Suppressor macrophage treated with lipopolysaccharide for 4 hours (primary cell): ENCODE measurements around the gene GPR176.

Experiments used
- DNase-seq: peaks from one replicate; pipeline ENCODE4 v3.0.0-alpha.2; 2020

The GPR176 gene

DNA sequence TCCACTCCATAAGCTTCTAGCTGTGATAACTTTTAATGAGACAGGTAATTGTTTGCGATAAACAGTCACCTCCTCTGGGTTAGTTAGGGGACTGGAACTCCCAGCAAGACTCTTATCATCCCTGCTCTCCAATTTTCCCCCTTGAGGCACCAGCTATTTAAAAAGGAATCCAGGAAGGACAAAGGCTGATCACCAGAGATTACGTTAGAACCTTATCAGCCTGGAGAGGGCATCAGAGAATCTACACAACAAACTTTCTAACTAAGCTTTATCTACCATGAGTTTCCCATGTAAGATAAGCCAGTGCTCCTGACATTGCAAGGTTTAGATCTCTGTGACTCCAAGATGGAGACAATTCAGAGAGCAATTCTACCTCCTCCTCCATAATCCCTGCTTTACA, 31.3 kb downstream of the GPR176 start:
- no peak for DNase-seq

DNA sequence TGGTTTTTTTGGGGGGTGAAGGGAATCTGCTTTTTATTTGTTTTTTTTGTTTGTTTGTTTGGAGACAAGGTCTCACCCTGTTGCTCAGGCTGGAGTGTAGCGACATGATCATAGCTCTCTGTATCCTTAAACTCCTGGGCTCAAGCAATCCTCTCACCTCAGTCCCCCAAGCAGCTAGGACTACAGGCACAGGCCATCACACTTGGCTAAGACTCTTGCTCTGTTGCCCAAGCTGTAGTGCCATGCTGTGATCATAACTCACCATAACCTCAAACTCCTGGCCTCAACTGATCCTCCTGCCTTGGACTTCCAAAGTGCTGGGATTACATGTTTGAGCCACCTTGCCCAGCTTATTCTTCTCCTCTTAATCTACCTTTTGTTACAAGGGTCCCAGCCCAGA, 31.8 kb downstream of the GPR176 start:
- no peak for DNase-seq

DNA sequence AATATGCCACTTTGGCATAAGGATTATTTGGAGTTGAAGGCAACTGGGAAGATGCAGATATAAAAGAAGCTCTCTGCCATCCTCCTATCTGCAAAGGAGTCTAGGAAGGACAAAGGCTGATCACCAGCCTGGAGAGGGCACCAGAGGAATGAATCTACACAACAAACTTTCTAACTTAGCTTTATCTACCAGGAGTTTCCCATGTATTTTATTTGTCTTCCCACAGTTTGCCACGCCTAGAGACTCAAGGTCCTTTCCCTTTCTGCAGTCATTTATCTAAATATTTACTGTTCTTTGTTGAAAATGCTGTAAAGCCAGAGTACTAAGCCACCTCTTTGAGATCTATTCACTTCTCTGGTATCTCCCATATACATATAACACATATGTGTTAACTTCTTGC, 32.2 kb downstream of the GPR176 start:
- peak; percentile 9 for DNase-seq

DNA sequence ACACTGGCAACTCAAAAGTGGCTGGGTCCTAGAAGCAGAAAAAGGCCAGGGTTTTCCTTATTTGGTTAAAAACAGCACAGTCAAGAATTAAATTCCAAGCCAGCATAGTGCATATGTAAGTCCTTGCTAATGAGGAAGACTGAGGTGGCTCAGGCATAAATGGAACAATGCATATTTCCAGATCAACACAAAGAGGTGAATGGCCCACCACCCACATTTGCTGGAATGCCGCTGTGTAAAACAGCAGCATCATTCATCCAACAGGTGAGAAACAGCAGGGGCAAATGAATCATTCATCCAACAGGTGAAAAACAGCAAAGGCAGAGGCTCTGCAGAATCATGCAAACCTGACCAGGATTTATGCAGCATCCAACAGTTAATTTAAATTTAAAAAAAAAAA, 32.9 kb downstream of the GPR176 start:
- no peak for DNase-seq

DNA sequence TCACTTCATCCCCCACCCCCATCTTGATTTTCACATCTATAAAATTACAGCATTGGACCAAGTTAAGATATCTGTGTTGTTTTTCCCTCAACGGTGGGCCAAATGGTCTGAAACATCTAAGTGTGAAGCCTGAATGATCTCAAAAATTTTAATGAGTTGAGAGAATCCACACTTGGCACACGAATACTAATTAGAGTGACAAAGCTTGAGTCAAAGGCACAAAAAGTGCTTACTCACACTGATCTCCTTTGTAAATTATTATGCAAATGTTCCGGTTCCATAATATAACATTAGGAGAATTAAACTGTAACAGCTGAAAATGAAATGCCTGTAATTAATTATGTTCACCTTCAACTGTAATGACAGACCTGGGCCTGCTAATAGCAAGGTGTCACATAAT, 33.6 kb downstream of the GPR176 start:
- DNase-seq: no peak

DNA sequence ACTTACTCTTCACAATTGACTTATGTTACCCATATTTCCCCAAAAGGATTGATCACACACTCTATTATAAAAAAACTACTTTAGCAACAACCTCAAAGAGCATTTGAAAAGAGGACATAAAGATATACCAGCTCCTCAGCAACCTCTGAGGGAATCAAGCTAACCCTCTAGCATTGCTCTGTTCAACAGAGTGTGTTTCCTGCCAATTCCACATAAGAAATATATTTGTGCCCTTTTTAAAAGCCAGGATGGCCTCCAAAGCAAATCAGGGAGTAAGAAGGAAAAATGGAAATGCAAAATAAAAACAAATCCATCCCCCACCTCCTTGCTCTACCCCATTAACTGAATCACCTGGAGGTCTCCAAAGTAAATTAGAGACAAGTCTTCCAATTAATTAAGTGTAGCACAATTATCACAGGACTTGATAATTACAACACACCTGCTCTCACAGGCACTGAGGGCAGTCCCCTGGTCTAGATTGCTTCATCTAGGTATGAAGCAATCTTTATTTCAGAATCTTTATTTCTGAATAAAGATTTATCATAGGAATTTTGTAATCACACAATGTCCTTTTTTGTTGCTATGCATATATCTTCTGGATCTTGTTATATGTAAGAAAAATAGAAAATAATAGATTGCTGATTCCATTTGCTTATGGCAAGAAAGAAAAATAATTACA, 34.8 kb downstream of the GPR176 start:
- no peak for DNase-seq

DNA sequence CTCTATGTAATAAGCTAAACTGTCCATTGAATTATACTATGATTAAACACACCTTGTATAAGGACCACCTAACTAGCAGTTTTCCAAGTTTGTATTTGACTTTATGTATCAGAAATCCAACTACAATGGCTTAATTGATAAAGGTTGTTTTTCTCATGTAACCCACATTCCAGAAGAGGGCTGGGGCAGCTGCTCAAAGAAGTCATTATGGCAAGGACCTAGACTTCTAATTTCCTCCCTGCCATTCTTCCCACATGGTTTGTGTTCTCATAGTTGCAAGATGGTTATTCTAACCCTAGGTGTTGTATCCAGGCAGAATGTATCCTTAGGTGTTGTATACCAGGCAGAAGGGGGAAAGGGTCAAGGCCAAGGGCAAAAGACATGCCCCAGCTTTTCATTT, 35.7 kb downstream of the GPR176 start:
- DNase-seq: no peak

DNA sequence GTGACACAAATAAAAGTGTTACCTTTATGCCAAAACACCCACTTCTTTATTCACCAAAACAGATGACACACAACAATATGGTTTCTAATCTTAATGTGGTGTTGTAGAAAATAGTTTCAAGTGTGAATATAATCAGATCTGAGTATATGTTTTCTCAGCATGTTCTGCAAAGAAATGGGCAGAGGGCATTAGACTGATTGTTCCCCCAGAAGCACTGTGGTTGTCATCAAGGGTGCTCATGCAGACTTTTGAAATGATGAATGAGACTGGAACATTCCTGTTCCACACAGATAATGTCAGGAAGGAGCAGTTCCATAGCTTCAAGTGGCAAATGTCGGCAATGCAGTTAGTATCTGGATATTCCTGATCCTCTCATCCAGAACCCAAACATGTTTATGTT, 37.5 kb downstream of the GPR176 start:
- DNase-seq: no peak

DNA sequence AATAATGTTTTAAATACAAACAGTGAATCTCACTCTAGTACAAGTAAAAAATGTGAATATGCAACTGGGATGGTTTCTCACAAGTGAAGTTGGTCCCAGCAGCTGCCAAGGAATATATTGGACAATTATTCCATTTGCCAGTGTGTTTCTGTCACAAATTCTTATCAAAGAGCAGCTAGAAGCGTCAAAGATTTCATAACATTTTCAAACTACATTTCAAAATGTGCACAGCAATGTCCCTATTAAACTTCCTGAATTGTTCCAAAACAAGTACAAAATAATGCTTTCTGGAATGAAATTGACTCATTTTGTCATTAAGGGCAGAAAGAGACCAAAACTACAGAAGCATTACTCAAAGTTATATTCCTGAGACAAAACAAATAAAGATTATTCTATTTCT, 38.3 kb downstream of the GPR176 start:
- DNase-seq: no peak

DNA sequence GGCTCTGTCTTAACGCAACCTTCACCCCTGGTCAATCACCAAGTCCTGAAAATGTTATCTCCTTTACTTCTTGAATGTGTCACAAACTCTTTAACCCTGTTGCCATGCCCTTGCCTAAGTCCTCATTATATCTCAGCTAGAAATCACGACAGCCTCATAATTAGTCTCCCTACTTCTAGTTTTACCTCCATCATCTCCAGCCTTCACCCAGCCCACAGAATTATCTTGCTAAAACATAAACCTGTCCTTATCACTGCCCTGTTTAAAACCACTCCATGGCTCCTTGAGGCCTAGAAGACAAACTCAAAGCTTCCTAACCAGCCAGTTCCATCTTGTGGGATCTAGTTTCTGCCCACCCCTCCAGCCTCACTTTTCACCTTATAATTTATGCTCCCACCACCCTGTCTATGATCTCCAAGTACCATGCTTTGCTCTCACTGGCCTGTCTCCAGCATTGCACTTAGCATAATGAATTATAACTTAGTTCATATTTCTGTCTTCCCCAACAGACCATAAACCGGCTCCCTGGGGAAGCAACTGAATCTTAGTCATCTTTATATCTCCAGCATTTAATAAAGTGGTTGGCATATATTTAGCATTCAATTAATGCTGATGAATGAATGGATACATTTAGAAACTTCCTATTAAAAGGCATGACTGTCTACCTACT, 39.2 kb downstream of the GPR176 start:
- no peak for DNase-seq

DNA sequence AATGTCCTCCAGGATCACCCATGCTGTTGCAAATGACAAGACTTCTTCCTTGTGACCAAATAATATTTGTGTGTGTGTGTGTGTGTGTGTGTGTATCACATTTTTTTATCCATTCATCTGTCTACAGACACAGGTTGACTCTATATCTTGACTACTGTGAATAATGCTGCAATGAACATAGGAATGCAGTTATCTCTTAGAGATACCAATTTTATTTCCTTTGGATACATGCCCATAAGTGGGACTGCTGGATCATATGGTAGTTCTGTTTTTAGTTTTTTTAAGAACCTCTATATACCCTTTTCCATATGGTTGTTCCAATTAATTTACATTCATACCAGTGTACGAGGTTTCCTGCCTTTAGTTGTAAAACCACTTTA, 41.7 kb downstream of the GPR176 start:
- DNase-seq: no peak

DNA sequence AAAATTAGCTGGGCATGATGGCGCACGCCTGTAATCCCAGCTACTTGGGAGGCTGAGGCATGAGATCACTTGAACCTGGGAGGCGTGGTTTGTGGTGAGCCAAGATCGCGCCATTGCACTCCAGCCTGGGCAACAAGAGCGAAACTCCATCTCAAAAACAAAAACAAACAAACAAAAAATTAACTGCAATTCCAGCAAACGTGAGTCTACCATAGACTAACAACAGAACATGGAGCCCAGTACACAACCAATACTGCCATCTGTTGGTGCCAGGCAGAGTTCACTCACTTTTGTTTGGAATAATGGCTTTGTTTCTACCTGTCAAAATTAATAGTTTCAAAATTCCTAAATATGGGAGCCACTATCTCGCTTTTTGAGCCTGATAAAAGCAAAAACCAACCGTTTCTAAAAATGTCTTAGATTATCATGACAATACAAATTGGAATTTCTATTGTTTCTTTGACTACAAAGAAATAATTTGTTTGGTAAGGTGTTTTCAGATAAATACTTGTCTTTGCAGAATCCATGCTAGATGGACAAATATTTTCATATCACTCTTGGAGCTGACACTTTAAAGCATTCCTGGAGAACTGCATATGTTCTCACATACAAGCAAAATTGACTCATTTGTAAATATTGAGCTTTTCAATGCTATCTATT, 45.0 kb downstream of the GPR176 start:
- DNase-seq: peak; percentile 35

DNA sequence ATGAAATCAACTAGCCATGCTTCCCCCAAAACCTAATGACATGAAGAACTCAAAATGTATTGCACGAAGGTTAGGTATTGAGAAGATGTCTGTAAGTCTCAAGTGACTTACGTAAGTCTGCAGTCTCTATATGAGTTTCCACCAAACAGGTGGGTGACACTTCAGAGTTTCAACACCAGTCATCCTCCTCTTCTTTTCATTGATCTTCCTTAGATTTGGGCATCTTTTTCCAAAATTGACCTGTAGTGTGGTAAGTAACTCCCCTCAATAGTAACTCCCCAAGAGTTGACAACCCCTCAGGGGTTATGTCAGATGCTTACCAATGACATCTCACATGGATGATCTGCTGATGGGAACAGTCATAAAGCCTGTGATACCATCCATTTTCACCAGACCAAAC, 46.1 kb downstream of the GPR176 start:
- DNase-seq: no peak

DNA sequence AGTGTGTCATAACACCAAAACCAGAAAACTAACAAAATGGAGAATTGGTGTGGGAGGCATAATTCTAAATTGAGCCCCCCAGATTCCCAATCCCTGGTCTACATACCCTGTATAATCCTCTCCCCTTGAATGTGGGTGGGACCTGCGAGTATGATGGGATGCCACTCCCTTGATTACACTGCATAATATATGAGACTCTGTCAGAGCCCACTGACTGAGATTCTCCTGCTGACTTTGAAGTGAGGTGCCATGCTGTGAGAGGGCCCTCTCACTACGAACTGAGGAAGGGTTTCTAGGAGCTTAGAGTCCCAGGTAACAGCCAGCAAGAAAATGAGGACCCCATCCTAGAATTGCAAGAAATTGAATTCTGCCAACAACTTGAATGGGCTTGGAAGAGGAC, 49.5 kb downstream of the GPR176 start:
- DNase-seq: no peak

DNA sequence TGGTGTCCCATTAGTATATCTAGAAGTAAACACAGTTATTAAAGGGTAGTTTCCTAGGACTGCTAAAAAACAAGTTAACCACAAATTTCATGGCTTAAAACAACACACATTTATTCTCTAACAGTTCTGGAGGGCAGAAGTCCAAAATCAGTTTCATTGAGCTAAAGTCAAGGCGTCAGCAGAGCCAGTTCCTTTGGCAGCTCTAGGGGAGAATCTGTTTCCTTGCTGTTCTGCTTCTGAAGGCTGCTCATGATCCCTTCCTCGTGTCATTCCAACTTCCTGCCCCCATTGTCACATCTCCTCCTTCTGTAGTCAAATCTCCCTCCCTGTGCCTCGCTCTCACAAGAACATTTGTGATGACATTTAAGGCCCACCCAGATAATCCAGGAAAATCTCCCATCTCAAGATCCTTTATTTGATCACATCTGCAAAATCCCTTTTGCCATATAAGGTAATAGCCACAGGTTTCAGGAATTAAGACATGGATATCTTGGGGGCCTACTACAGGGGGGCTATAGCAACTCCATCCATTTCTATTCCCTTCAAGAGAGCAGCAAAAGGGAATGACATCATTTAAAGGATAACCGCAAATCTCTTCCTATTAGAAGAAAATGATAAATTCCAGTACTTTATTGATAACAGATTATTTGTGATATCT, 50.1 kb downstream of the GPR176 start:
- no peak for DNase-seq

DNA sequence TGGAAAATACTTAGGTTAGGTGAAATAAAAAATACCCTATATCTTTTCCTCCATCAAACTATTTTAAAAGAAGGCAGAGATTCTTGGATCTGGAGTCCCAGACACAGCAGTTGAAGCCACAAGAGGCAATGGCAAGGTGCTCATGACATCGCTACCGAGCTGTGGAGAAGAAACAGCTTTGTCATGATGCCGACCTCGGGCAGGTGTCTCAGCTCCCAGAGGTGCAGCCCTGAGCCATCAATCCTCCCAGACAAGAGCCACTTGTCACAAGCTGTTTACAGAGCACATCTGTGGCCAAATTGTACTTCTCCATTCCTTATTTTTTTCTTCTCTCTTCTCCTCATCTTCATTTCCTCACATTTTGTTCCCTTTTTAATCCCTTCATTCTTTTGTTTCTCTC, 50.8 kb downstream of the GPR176 start:
- no peak for DNase-seq

DNA sequence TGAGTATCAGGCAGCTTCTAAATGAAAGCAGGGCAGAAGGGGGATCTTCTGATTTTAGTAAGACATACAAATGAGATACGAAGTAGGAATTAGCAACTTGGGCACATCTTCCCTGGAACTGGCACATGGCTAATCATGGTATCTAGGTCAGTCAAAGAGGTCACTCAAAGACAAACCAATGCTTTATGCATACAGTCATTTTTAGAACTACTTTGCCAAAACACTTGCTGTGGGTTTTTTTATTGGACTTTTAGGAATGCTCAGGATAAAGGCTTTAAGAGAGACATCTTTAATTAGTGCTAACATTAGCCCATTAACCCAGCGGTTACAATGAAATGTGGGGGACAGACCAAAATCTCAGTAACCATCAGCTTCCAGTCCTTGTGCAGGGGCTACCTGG, 51.7 kb downstream of the GPR176 start:
- no peak for DNase-seq

DNA sequence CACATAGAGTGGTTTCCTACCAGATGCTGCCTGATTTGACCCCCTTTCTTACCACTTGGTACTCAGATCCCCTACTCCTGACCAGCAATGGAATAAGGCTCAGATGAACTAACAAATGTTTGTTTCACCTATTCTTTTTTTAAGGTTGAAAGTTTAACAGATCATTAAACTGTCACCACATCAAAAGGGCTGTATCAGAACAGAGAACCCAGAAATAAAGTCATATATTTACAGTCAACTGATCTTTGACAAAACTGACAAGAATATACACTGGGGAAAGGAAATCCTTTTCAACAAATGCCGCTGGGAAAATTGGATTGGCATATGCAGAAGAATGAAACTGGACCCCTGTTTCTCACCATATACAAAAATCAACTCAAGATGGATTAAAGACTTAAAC, 56.0 kb downstream of the GPR176 start:
- no peak for DNase-seq

DNA sequence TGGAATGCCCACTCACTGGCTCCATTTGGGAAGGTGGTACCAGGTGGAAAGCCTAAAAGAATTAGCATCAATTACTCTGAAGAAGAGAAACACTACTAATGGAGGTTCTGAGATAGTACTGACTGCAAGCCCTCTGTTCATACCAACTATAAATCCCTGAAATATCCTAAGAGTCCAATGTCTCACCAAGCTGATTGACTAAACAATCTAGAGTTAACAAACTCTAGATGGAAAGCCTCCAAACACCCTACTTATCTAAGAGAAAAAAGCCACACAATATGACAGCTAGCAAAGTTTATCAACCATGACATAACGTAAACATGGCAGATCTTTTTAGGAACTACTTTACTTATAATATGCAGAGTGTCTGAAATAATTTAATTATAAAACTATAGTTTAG, 59.2 kb downstream of the GPR176 start:
- no peak for DNase-seq

DNA sequence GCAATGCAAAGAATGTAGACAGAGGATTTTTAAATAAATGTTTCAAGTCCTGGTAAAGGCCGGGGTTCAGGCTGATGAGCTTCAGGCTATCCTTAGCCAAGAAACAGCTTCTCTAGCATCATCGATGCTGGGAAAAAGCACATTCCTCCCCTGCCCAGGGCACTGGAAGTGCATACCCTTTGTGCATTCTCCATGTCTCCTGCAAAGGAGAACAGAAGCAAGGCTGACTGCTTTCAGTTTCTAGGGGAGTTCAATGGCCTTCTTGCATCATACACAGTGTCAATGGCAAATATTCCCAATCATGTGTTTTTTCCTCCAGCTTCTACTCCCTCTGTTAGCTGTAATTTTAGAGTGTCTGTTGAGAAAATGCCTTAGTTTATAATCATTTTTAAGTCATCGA, 59.9 kb downstream of the GPR176 start:
- peak; percentile 9 for DNase-seq

DNA sequence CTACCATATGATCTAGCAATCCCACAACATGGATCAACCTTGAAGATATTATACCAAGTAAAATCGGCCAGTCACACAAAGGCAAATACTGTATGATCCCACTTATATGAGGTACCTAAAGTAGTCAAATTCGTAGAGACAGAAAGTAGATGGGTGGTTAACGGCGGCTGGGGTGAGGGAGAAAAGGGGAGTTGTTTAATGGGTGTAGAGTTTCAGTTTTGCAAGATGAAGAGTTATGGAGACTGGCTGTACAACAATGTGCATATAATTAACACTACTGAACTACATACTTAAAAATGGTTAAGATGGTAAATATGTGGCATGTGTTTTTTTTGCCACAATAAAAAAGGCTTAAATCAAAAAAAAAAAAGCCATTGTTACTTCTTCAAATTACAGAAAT, 60.4 kb downstream of the GPR176 start:
- DNase-seq: no peak

DNA sequence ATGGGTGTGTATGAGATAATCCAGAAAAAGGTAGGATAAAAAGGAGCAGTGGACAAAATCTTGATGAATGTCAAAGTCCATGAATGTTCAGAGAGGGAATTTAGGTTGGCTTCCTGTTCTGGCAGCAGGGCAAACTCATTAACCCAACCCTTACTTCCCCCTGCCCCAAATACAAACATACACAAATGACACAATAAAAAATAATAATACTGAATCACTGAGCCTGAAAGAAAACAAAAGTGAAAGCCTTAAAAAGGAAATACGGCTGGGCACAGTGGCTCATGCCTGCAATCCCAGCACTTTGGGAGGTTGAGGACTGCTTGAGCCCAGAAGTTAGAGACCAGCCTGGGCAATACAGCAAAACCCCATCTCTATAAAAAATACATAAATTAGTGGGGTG, 62.9 kb downstream of the GPR176 start:
- no peak for DNase-seq

DNA sequence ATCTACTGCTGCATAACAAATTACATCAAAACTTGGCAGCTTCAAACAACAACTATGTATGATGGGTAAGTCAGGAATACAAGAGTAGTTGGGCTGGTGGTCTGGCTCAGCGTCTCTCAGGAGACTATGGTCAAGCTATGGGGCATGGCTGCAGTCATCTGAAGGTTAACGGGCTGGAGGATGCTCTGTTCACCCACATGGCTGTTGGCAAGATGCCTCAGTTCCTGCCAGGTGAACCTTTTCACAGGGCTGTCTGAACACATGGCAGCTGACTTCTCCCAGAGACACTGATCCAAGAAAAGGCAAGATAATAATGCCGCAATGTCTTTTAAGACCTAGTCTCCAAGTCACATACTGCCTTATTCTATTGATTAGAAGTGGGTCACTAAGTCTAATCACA, 63.7 kb downstream of the GPR176 start:
- DNase-seq: no peak

DNA sequence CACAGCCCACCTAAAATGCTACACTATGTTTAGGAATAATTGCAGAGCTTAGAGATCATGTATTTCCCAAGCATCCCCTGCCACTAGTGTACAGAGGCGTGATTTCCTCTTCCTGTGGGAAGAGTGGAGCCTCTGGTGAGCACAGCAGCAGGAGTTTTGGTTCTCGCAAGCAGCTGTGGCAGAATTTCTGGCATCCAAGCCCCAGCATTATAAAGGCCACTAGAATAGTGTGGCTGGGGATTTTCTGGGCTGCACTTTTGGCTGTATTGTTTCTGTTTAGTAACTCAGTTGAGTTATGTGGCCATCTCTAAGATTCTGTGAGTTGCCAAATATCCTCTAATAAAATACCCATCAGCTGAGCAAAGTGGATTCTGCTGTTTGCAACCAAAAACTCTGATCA, 64.7 kb downstream of the GPR176 start:
- DNase-seq: no peak
